ENCODE measurements around the gene AGBL1.

The AGBL1 gene

DNA sequence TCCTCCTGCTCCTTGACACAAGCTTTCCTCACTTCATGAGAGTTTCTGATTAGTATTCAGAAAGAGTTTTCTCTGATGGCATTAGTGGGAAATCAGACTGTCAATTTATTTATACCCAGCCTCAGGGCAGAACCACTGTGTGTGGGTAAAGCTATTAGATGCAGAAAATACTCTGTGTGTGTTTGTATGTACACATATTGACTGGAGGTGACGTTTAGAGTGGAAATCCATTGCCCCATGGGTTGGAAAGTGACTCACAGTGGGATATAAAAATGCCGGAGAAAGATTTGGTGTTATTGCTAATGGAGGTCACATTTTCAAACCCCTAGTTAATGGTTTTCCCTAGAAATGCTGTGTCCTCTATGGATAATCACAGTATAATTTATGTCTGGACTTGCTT, 577.6 kb downstream of the AGBL1 start:
- DNase-seq, result no peak

DNA sequence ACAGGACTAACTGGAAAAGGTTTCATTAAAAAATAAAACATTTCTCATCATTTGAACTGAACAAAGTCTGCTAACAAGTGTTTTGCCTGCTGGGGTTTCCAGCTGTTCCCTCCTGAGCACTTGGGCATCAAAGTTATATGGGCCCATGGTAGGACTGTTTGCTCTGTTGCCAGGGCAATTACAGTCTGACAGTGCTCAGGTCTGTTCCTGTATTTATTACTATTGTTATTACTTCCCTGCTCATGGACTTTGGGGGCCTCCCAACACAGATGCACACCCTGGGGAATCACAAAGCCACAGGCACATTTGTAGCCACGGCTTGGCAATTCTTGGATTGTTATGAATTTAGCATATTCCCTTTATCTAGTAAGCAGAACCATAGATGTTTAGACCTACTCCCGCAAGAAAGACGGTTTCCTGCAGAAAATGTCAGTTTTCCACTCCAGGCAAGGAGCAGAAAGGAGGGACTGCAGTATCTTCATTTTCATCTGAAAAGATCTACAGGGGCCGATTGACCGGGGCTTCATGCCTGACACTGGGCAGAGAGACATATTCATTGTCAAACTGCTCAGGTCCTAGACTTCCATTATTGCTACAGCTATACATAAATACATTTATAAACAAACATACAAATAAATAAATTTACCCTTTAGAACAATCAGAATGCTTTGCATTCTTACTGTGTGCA, 580.2 kb downstream of the AGBL1 start:
- no peak for DNase-seq

DNA sequence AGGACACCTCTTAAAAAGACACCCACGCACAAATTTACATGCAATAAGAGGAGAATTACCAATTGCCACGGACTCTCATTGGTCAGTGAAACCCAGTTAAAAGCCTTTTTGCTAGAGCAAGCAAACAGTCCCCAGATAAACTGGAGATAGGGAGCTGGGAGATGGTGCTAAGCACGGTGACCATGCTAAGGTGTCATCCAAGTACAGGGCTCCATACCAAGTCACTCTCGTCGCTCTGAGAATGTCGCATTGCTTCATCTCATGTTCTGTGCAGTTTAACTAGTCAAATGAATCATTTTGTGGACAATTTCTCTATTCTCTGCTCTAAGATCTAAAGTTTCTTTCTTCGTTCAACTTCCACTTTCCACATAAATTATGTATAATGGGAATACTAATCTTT, 581.9 kb downstream of the AGBL1 start:
- DNase-seq, result no peak

DNA sequence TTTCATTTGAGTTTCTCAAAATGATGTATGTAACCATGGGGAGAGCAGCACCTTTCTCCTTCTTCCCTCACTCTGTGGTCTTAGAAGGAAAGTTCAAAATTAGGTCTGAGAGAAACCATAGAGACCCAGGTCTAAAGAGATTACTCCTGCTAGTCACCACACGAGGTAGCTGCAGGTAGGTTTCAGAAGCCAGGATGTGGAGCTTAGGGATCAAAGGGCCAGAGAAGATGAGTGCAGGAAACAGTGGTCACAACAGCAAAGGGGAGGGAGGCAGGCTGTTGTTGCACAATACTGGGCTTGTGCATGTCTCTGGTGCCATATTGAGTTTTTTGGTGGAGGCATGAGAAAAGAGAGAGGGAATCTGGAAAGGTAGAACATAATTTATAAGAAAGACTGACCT, 583.6 kb downstream of the AGBL1 start:
- DNase-seq, result peak; percentile 4

DNA sequence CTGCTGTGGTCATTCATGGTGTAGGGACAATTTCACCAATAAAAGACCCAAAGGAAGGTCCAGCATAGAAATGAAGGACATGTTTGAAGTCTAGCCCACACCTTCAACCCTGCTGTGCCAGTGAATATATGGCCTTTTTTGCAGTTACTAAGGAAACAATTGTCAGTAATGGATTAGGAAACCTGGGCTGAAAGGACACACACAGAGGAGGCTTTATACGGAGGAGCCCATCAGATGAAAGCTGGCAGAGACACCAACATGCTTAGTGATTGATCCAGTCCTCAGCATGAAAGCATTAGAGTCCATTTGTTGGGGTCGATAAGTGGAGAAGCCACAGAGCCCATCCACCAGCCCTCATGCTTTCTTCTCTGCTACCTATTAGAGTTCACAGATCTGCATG, 584.3 kb downstream of the AGBL1 start:
- no peak for DNase-seq

DNA sequence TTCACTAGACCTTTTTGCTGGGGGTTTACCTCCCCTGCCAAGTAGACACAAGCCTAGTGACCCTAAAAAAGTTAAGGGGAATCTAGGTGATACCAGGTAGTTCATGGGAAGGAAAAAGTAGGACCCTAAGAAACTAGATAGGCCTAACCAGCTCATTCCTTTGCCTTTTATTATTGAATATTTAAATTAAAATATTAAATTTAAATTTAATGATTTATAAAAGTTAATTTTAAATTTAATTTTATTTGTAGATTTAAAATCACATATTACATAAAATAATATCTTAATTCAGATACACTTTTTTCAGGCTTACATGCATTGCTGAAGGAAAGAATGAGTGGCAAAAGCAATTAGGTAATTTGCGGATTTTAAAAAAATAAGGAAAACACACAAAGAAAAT, 584.9 kb downstream of the AGBL1 start:
- no peak for DNase-seq

DNA sequence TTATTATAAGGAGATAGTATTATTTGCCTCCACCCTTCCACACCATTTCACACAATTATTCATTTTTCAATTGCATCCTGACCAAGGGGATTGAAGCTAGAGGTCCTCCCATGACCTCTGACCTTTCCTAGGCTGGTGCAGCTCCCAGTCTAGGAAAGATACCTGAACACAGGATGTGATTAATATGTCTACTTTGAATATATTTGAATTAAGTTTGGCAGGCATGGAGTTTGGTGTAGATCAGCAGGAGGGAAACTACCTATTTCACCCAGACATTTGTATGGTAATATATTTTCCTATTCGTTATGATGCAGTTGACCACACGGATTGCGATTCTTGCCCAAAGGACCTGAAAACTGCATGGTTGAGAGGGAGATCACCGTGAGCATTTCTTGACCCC, 596.3 kb downstream of the AGBL1 start:
- no peak for DNase-seq

DNA sequence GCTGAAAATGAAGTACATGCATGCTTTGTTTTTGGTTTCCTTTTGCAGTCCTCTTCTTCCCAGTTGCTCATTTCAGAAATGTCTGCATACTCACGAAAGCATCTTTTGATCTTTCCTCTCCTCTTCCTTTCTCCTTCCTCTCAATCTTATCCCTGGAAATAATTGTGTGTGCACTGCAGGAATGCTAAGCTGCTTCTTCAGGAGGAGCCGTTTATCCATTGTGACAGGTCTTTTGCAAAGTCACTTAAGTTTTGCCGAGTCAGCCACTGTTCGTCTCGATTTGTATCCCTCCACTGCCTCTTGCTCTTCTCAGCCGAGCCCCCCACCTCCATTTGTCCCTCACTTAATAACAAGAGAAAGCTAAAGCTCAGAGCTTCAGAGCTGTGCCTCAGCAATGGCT, 597.6 kb downstream of the AGBL1 start:
- DNase-seq, result no peak

DNA sequence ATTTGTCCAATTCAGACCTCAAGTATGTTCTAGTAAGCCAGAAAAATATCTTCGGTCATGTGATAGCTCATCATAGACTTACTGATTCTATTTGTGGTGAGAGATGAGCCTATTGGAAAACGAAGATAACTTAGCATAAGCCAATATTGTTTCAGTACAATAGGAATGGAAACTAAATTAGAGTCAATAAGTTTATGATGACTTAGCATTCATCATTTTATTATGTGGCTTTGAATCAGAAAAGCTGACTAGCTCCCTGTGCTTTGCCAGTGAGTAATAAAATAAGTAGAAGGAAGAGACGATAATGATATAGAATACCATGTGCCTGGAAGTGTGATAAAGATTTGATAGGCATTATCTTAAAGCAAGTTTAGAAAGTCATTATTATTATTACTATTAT, 605.6 kb downstream of the AGBL1 start:
- DNase-seq, result no peak

DNA sequence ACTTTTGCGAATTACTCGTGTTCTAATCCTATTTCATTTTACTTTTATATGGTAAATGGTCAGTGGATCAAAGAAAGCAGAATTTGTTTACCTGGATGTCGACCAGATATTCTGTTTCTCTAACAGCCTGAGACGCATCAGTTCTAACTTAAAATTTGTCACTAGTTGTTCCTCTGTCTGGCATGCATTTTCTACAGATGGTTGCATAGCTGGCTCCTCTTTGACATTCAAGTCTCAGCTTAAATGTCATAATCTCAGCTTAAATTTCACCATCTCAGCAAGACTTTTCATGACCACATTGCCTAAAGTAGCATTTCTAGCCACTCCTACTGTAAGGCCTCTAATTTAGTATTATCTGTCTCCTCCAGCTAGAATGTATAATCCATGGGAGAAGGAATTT, 609.3 kb downstream of the AGBL1 start:
- no peak for DNase-seq

DNA sequence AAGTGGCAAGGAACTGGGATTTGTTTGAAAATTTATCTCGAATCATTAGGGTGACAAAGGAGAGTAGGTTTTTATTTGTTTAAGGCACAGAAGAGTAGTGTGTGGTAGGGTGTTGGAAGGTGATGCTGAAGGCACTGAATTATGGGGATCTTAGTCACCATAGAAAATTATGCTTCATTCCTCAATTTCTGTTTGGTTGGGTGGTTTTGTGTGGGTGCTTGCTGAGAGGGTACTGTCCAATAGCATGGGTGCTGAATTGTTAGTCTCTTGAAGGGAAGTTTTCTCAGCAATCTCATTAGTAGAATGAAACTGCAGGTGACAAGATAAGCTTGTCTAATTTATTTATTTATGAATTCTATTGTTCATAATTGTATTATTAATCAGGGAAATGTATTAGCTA, 610.9 kb downstream of the AGBL1 start:
- DNase-seq, result no peak

DNA sequence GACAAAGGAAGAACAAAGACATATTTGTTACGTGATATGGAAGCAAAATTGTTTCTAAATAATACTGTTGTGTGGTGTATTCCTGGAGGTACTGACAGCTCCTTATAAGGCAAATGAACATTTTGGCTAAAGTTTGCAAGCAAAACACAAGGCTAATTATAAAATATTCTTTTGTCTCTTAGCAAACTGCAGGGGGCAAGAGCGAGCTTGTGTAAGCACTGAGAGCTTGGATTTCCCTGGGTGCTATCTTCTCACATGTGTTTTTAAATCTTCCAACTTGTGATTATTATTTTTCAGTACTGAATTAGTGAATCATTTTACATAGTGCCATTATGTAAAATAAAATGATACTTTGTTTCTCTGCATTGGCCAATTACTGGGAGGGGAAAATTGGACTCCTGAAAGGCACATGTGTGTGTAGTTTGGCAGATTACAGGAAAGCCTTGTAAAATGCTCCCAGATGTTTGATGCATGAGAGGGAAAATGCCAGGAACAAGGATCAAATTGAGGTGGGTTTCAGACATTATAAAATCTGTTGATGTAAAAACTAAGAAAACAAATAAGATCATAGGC, 611.5 kb downstream of the AGBL1 start:
- DNase-seq, result no peak

DNA sequence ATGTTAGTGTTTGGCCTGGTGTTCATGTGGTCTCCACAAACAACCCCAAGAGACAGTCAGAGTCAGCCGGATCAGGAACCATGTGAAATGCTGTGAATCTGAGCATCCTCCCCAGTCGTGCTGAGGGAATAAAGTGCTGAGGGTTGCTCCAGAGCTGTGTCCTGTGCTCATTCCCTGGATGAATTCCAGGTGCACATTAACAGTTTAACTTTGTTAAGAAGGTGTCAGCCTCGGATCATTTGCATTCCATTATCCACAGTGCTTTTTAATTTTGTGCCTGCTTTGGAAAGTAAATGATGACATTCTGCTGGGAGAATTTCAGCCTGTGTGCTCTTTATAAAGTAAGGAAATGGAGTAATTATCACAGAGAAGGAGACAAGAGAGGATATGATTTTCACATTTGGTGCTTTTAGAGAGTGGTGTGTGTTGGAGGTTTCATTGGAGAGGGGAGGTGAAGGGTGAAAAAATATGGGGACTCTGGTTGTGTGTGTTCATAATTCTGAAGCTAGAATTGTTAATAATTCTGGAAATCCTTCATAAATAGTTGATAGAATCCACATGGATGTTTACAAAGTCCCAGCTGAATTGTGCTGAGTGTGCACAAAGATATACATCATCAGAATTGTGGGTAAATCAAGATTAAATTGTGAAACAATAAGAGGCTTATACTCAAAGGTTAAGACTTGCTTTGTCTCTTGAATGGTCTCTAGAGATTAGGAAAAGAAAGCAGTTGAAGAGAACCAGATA, 621.4 kb downstream of the AGBL1 start:
- DNase-seq, result no peak

DNA sequence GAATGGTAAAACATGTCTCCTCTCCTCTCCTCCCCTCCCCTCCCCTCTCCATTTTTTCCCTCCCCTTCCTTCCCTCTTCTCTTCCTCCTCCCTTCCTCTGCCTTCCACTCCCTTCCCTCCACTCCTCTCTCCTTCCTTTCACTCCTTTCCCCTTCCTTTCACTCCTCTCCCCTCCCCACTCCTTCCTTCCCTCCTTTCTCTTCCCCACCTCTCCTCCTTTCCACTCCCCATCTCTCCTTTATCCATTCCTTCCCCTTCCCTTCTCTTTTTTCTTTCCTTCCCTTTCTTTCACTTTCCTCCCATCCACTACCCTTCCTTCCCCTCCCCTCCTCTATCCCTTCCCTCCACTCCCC, 621.9 kb downstream of the AGBL1 start:
- no peak for DNase-seq

DNA sequence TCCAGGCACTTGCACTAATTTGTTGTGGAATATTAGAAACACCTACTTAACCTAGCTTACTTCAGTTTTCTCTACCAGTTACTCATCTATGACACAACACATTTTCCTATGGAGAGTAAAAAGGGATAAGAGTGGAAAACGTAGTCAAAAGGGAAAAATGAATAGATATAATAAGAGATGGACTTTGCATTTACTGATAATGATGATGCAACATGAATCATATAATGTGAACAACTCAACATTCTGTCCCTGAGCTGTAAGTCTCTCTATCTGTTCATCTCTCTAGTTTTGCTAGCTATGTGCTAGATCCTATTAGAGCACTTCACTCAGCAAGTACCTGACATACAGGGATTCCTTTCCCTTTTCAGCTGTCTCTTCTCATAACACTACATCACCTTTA, 627.1 kb downstream of the AGBL1 start:
- no peak for DNase-seq

DNA sequence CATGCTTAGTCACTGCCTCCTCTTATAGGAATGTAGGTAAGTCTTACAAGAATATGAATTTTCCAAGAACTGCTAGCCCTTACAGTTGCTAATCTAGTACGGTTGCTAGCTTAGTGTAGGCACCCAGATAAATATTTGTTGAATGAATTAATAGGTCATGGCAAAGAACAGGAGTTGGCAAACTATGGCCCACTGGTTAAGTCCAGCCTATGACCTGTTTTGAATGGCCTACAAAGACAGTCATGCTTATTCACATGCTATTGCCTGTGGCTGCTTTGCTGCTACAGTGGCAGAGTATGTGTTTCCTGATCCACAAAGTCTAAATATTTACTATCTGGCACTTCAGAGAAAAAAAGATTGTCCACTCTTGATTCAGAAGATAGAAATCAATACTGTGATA, 631.8 kb downstream of the AGBL1 start:
- DNase-seq, result no peak

DNA sequence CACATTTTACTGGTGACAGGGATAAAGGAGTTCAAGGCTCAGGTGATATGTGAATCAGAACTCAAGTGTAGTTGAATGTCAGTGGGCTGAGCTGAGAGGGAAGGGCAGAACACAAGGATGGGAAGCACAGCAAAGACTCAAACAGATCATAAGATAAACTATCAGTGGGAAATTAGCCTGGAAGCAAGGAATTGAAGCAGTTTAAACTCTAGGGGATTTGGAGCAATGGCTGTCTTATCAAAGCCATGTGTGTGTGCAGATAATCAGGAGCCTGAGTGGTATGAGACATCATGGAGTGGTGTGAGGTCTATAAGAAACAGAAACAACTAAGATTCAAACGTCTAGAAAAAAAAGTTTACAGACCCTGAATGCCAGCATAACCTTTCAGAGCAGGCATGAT, 634.6 kb downstream of the AGBL1 start:
- no peak for DNase-seq

DNA sequence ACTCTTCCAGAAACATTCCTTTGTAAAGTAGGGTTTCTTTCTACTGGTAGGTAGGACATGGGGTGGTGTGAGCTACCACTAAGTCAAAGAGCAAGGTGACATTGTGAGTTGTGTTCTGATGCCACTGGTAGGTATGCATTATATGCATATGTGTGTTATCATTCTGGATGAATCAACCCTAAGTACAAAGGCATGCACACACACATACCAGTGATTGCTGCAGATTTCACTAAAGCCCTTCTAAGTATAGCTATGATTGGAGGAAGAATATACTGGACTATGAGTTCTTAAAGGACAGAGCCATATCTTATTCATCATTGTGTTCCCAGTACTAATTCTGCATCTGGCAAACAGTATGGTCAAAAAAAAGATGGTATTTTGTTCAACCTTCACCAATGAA, 646.0 kb downstream of the AGBL1 start:
- no peak for DNase-seq

DNA sequence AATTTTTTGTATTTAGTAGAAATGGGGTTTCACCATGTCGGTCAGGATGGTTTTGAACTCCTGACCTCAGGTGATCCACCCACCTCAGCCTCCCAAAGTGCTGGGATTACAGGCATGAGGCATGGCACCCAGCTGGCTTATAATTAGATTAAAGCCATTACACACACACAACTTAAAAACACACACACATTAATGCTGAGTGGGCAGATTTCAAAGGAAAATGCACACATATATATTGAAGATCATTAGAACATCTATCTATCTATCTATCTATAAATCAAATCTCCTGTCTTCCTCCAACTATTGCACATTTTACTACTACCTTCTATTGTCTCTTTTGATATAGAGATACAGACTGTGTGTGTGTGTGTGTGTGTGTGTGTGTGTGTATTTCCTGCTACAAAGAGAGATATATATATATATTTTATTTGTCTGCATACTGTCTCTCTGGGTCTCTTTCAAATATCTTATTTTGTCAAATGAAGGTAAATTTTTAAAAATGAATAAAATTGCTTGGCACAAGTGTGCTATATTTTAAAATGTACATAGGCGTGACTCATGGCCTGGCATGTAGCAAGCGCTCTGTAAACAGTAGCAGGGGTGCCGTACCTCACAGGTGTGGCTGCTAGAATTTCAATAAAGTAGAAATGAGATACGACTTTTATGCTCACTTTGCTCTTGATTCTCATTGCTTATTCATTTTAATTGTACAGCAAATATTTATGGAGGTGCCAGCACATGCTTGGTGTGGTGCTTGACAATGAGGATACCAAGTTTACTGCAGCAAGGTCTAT, 655.8 kb downstream of the AGBL1 start:
- no peak for DNase-seq

DNA sequence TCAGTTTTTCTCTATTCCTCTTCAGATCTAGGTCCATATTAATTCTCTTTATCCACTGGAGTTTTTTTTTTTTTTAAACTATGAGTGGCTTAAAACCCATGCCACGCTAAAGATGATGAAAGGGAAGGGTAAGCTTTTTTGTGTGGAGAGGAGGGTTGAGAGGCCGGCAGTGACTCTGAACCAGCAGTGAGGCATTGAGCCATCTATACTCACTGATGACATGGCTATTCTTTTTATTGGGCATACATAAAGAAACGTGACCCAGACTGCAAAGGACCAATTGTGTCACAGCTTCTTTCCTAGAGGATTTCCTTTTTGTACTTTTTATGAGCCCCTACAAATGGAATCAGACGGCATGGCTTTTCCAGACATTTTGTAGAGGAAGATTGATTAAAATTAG, 662.2 kb downstream of the AGBL1 start:
- DNase-seq, result no peak

DNA sequence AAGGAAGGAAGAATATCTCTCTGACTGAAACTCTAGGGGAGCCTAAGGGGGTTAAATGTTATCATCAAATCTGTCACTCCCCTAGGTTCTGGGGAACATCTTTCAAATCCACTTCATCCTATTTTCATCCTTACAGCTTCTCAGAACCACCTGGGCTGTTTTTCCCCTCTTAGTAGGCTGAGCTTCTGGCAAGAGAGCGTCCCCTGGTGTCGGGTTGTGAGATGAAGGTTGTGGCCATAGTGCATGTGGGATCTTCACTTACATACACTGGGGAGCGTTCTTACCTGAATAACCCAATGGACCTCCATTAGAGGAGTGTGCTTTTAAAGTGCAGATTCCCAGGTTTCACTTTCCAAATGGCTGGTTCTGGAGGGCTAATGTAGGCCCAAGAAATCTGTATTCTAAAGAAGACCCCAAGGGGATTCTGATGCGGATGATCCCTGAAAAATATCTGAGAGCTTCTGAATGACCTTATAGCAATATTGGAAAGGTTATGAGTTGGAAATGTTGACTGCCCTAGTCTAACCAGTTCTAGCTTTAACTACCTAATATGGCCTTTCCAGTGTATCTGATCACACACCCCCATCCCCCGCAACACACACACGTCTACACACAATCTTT, 663.7 kb downstream of the AGBL1 start:
- peak; percentile 66 for DNase-seq

DNA sequence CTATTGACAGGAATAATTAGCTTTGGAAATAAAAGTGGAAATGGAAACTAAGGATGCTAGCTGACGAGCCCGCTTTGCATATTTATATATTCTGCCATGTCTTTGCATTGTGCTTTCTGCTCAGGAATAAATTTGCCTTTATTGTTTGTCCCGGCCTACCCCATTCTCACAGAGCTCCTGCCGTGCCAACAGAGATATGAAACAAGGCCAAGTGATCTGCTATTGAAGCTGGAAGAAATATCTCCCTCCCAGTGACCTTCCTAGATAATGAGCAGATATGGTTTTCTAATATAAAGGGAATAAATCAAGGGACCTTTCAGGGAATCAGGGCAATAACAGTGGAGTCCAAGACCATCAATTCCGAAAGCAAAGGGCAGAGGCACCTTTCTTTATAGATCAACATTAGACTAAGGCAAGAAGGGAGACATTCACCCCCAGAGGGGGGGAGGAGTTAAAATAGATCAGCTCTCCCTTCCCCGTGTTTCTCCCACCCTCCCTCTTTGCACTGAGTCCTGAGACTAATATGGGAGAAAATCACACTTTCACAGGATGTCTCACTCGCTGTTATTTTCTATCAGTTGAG, 664.6 kb downstream of the AGBL1 start:
- no peak for DNase-seq

DNA sequence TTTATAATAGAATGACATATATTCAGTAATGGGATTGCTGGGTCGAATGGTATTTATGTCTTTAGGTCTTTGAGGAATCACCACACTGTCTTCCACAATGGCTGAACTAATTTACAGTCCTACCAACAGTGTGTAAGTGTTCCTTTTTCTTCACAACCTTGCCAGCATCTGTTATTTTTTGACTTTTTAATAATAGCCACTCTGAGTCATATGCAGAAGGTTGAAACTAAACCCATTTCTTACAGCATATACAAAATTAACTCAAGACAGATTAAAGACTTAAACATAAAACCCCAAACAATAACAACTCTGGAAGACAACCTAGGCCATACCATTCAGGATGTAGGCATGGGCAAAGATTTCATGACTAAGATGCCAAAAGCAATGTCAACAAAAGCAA, 671.4 kb downstream of the AGBL1 start:
- DNase-seq, result no peak

Data from CD4-positive, alpha-beta T cell treated with Interleukin-17A for 4 hours (primary cell).